LoVo (cell line): ENCODE results near the gene MEIS1.

ENCODE experiments used
- DNase-seq: peaks from one replicate; pipeline ENCODE4 v3.0.0-alpha.2; 2016; ENCODE audit warnings: low spot score

Gene MEIS1

GRCh38 chr2:66431846-66432587 lies 2.9 kb upstream of the MEIS1 start:
- no peak for DNase-seq

GRCh38 chr2:66432801-66433694 lies 1.9 kb upstream of the MEIS1 start:
- peak; percentile 41 for DNase-seq

DNA sequence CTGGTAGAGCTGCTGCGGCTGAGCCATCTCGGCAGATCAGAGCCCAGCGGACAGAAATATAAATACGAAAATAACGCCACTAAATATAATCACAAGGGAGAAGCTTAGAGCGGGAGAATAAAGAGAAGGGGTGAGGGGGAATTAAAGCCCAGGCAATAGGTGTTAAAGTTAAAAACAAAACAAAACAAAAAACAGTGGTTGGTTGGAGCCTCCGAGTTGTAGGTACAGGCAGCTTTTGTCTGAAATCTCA lies 1.3 kb upstream of the MEIS1 start:
- DNase-seq: no peak

DNA sequence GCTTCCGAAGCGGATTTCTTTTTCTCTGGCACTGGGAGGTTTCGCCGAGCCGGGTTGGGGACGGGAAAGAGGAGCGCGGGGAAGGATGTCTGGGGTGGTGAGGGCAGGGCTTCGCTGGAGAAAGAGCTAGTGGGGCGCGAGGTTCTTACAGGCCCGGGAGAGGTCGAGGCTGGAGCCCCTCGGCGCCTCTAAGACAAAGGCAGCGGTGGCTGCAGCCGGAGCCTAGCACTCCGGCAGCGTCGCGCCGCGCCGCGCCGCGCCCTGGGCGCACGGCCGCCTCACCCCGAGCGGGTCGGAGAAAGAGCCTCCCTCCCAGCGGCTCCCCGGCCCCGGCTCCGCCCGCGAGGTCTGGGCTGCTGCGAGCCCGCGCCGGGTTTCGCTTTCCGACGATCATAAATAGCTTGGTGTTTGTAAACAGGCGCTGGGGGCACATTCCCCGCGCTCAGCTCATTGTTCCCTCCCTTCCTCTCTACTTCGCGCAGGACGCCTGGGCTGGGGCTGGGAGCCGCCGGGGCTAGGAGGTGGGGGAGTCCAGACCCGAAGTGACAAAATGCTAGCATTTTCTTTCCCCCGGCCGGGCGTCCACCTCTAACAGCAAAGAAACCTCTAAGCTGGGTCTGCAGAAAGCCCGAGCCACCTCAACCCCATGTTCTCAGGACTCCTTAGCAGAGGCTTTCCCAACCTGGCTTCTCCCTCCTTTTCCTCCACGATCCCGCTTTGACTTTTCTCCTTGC lies 813 bp upstream of the MEIS1 start:
- DNase-seq: peak; percentile 50

DNA sequence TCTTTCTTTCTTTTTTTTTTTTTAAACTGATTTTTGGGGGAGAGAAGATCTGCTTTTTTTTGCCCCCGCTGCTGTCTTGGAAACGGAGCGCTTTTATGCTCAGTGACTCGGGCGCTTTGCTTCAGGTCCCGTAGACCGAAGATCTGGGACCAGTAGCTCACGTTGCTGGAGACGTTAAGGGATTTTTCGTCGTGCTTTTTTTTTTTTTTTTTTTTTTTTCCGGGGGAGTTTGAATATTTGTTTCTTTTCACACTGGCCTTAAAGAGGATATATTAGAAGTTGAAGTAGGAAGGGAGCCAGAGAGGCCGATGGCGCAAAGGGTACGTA lies 587 bp downstream of the MEIS1 start:
- DNase-seq: no peak

DNA sequence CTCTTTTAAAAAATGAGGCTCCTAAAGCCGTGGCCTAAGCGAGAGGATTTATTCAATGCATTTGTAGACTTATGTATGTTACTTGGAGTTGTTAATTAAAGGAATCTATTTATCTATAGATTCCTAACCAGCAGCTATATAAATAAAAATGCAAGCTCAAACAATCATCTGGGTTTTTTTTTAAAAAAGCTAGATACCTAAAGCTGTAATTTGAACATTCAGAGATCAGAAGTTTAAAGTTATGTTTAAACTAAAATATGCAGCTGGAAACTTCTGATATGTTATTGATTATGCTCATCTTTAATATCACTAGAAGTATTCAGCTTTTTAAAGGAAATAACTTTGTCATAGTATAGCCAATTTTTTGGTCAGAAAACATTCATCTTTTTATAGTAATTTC lies 1.0 kb downstream of the MEIS1 start:
- DNase-seq: no peak

GRCh38 chr2:66436581-66437001 lies 1.7 kb downstream of the MEIS1 start:
- no peak for DNase-seq

- no peak for DNase-seq
Observed at GRCh38 chr2:66437109-66437690, 2.3 kb downstream of the MEIS1 start.

- no peak for DNase-seq
Observed at GRCh38 chr2:66437691-66438497, 3.0 kb downstream of the MEIS1 start.

GRCh38 chr2:66438498-66438833 lies 3.5 kb downstream of the MEIS1 start:
- DNase-seq: no peak

- no peak for DNase-seq
Observed at GRCh38 chr2:66438891-66439811, 4.2 kb downstream of the MEIS1 start.

DNA sequence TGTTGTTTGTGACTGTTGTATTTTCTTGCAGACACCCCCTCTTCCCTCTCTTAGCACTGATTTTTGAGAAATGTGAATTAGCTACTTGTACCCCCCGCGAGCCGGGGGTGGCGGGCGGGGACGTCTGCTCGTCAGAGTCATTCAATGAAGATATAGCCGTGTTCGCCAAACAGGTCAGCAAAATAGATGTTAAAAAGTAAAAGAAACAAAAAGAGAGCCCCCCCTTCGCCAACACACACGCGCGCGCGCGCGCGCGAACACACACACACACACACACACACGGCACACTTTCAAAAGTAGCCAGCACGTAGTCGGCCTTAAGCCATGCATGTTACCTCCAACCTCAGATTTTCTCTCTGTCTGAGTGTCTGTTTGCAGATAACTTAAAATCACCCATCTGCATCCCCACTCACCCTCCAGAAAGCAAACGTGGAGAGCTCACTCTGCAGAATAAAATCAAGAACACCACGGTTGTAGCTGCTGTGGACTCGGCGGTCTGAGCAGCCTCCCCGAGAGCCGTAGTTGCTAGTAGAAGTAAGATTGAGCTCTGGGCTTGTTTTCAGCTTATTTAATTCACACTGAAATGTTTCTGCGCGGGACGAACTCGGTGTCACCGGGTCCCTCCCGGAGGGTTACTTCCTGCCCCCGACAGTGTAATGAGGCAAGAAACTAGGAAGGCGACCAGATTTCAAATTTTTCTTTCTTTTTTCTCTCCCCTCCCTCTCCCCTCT lies 5.1 kb downstream of the MEIS1 start:
- no peak for DNase-seq

DNA sequence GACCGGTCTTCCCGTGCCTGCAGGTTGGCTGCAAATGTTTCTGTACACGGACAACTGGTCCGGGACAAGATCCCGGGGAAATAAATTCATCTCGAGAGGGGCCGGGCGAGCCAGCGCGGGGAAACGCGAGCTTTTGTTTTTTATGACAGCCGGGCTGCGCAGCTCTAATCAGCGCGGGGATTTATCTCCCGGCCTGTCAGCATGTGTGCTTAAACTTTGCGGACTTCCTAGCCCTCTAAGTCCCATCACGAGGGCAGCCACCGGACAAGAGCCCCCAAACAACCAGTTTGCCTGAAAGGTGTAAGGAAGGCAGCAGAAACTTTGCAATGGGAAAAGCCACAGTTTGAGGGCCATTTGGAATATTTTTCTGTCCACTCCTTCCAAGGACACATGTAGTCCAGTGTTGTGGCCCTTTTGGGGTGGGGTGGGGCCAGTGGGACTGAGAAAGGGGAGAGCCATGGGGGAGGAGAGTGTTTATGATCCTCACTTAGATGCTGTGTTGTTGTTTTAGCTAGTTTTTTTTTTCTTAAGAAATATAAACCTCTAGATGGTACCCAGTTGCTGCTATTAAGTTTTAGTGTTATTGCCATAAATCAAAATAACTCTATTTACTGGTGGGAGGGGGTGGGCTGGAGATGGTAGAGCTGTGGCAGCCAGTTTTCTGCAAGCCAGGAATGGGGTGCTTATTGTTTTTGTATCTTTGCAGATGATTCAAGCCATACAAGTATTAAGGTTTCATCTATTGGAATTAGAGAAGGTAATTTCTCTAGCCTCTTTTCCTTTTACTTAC lies 6.0 kb downstream of the MEIS1 start:
- no peak for DNase-seq

GRCh38 chr2:66441581-66442320 lies 6.8 kb downstream of the MEIS1 start:
- DNase-seq: no peak

GRCh38 chr2:66442516-66443185 lies 7.7 kb downstream of the MEIS1 start:
- no peak for DNase-seq

DNA sequence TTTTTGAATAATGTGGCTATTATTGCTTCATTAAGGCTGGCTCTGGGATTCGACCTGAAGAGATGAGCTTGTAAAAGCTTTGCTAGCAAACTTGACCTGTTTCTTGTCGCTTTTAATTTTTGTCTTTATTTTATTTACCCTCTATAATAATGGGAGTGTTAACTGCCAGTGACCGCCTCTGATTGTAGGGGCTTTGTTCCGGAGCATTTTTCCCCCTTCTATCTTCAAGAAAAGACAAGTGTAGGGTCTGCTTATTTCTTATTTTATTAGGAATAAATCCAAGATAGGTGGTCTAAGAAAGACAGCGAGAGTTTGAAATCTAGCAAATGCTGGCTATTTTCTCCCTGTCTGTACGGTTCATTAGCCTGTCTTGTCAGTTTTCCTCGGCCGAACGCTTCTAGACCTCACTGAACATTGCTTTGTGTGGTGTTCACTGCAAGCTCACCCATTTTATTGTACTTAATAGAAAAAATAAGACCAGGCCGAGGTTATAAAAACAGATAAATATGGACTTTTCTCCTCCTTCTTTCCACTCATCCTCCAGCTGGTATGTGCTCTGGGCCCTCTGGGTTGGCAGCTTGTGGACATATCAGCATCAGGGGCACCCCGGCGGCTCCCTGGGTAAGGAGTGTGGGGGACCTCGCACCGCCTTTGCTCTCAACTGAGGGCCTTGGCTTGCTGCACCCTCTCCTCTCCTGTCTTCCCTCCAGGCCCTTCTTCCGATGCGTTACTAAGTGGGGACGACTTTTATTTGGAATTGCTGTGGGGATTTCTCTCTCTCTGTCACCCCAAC lies 8.5 kb downstream of the MEIS1 start:
- DNase-seq: no peak
